Stimulated activated CD8-positive, alpha-beta memory T cell treated with anti-CD3 and anti-CD28 coated beads, Interleukin-12 subunit alpha, Interleukin-12 subunit beta, amount 100 ng/mL, for 24 hours (primary cell): ENCODE measurements around the gene PWWP2B.

Experiments used
- DNase-seq: peaks from one replicate; pipeline ENCODE4 v3.0.0-alpha.2; 2020; ENCODE audit errors: extremely low read depth

The PWWP2B gene

DNA sequence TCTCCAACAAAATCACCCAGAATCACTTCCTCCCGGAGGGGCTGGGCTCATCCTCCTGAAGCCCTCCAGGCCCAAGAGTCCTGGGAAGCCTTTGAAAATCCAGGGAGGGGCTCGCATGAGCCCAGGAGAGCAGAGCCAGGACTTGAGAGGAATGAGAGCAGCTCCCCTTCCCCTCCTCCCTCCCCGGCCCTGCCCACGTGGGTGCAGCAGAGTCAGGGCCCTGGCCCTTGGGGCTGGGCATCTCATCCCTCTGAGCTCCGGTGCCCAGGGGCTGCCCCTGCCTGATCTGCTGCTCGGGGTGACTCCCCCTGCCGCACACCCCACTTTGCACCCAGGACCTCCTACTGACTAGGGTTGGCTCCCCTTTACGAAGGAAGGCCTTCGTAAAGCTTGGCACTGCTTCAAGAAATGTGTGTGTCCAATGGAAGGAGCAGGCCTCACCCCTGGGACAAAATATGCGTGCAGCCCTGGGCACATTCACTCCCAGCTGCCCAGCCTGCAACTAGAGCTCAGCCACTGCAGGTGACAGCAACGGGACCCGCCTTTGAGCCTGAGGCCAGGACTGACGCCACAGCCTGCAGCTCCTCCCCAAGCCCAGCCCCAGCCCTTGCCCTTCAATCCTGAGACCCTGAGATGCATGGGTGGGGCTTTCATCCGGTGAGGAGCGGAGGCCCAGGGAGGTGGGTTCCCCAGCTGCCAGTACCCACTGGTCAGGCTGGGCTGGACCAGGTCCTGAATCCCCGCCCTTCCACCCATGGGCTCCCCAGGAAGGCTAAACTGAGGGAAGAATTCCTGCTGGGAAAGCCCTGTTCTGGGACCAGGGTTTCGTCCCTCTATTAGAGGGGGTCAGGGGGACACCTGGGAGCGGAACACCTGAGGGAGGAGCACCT, 21.8 kb downstream of the PWWP2B start:
- DNase-seq: no peak

DNA sequence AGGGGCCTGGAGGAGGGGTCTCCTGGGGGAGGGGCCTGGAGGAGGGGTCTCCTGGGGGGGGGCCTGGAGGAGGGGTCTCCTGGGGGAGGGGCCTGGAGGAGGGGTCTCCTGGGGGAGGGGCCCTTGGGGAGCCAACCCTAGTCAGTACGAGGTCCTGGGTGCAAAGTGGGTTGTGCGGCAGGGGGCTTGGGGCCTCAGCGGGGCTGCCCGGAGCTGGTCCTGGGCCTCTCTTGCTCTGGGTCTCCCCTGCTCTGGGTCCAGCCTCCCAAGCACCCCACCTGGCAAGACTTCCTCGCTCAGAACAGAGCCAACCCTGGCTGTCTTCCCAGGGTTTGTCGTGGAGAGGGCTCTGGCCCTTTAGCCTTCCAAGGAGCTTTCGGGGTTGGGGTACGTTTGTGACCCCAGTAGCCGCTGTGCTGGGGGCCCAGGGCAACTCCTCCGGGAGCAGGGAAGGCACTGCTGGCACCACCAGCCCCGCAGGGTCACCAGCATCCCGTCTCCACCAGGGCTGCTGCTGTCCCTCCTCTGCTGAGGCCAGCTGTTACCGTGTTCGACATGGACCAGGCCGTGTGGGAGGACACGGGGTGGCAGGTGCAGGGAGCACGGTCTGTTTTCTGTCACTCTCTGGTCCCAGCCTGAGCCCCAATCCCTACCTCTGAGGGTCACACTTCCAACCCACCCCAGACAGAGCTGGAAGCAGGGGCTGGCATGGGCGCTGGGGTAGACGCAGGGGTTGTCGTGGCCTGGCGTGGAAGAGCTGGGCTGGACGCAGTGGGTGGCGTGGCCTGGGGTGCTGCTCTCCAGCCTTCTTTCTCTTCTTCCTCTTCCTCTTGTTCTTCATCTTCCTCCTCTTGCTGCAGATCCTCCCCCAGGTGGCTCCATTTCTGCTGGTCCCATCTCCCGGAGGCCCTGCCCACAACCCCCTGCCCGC, 22.8 kb downstream of the PWWP2B start:
- DNase-seq: no peak

DNA sequence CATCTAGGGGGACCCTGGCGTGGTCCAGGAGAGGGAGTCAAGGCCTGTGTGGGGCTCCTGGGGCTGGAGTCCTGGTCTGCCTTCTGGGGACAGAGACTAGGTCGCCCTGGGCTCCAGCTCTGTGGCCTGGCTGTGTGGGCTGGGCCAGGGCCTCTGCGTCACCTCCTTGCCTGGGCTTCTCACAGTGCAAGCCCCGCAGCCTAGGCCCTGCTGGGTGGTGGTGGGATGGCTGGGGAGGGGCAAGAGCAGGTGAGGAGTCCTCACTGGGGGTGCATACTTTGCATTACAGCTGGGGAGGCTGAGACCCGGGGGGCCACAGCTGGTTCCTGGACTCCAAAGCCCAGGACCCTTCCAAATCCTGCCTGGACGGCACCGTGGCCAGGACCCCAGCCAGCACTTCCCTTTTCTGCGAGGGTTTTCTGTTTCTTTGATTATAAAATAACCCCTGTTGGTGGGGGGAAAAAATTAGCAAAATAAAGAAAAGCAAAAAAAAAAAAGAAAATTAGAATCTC, 23.5 kb downstream of the PWWP2B start:
- no peak for DNase-seq

DNA sequence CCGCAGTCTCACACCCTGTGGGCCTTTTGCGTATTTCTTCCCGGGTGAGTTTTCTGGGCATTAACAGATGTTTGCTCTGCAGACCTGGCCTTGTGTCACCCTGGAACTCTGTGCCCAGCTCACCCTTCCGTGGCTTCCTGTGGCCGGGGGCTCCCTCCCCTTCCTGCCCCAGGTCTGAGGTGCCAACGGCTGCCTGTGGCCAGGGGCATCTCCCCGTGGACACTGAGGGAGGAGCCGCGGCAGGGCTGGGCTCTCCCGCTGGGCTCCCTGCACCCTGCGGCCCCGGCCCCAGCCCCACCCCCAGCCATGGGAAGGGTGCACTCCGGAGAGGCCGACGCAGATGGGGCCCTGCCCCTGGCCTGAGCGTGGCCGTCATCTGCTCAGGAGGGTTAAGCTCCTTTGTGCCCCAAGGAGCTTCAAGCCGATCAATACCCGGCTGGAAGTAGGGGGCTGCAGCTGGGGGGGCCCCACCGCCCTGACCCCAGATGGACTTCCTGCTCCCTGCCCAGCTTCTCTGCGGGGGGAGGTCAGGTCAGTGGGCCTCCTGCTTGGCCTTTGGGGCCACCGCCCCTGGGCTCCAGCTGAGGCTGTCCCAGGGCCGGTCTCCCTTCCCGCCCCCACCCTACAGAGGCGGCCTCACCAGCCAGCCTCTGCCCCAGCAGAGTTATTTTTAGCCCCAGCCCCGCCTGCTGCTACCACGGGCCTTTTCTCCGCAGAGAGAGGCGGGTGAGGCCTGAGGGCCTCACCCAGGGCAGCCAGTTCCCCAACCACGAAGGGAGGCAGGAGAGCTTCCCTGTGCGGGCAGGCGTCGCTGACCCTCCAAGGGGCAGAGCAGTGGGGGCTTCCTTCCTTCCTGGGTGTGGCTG, 24.2 kb downstream of the PWWP2B start:
- no peak for DNase-seq

DNA sequence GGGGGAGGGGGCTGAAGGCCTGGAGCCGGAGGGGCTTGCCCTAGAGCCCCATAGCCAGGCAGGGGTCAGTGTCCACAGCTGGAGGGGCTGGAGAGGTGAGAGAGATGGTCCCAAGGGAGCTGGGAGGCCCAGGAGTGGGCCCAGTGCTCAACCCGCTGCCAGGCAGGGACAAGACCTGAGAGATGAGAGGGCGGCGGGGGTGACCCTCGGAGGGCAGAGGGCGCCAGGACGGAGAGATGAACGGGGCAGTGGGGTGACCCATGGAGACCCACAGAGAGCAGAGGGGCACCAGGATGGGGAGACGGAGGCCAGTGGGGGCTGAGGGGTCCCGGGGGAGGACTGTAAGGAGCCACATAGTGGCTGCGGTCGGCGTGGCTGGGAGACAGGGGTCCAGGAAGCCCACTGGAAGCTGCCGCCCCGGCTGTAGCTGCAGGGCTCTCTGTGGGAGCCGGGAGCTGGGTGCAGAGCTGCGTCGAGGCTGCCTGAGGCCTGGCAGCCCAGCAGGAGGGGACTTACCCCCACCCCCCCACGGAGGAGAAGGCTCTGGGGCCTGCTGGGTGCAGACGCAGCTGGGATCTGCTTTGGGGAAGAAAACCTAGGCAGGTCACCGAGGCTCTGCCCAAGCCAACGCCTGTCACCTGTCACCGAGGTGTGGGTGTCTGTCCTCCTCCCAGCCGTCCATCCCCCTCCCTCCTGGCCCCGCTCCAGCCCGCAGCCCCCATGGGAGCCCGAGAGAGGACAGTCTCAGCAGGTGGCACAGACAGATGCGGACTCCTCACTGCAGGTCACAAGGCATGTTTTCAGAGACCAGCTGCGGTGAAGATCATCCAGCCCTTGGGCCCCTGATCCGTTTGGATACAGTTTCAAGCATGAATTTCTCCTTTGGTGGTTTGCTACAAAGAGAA, 25.1 kb downstream of the PWWP2B start:
- DNase-seq: no peak

DNA sequence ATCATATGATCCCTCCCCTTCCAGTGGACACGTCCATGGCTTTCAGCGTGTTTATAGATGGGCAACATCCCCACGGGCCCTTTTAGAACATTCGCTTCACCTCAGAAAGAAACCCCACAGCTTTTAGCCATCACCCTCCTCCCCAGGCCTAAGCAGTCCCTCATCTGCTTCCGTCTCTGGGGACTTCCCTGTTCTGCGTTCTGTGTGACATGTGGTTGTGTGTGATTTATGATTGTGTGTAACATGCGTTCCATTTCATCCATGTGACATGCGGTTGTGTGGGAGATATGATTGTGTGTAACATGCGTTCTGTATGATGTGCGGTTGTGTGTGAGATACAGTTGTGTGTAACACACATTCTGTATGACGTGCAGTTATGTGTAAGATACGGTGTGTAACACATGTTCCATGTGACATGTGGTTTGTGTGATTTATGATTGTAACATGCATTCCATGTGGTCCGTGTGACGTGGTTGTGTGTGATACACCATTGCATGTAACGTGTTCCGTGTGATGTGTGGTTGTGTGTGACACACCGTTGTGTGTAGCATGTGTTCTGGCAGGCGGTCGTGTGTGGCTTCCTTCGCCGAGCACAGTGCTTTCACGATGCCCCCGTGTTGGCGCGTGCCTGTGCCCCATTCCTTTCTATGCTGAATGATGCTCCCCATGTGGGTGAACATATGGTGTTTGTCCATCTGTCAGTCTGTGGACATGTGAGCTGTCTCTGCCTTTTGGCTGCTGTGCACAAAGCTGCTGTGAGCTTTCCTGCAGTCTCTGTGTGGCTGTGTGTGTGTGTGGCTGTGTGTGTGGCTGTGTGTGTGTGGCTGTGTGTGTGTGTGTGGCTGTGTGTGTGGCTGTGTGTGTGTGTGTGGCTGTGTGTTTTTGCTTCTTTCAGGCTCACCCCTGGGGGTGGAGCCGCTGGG, 26.2 kb downstream of the PWWP2B start:
- no peak for DNase-seq

DNA sequence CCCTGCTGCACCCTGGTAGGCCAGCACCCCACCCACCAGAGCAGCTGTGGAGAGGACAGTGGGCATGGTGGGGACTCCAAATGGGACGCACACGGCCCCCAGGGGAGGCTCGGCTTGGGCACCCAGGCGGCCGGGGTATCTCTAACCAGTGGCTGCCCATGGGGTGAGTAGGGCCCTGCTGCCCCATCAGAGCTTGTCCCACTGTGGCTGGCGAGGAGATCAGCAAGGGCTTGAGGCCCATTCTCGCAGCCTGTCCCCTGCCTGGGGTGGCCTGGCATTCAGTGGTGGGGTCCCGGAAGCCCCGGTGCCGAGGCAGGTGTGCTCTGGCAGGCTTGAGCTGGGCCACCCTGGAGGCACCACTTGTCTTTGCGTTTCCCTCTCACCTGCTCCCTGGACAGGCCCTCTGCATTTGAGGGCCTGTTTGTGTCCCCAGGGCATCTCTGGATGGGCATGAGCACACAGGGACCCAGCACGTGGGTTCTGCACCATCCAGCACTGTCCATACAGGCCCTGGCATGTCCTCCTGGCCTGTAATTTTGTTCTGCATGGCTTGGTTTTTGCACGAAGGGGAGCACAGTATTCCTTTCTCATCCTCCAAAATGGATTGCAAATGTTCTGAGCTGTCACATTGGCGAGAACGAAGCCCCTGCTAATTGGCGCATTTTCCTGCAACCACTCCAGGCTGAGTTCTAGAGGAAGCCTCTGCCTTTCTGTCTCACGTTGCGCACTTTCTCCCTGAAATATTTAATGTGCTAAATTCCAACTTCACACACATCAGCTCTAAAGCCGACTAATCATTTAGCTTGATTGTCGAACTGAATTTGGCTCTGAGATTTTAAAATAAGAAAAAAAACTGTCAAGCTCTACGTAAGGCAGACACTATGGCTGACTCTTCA, 27.2 kb downstream of the PWWP2B start:
- DNase-seq: no peak

DNA sequence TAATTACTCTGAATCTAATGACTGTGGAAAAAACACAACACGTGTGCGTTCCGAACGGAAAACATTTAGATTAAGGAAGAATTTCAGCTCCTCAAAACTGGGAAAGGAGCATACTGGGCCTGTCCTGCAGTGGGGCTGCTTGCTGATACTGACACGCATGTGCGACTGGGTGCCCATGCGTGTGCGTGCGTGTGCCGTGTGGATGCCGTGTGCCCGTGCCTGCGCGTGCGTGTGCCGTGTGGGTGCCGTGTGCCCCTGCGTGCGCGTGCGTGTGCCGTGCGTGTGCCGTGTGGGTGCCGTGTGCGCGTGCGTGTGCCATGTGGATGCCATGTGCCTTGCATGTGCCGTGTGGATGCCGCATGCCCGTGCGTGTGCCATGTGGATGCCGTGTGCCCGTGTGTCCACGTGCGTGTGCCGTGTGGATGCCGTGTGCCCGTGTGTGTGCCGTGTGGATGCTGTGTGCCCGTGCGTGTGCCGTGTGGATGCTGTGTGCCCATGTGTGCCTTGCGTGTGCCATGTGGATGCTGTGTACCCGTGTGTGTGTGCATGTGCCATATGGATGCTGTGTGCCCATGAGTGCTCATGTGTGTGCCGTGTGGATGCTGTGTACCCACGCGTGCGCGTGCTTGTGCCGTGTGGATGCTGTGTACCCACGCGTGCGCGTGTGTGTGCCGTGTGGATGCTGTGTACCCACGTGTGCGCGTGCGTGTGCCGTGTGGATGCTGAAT, 28.2 kb downstream of the PWWP2B start:
- no peak for DNase-seq

DNA sequence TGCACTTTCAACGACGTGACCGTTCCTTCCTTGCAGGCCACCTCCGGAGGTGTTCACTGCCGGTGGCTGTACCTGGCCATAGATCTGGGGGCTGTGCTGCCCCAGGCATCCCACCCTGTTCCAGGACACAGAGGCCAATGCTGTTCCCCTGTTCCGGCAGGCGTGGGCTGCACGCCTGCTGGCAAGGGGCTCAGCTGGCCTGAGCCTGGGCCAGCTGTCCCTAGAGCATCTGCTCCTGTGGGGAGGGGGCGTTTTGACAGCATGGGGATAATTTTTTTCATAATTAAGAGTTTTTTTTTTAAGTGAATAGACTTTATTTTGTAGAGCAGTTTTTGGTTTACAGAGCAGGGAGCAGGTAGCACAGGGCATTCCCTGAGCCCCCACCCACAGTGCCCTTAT, 28.8 kb downstream of the PWWP2B start:
- no peak for DNase-seq

DNA sequence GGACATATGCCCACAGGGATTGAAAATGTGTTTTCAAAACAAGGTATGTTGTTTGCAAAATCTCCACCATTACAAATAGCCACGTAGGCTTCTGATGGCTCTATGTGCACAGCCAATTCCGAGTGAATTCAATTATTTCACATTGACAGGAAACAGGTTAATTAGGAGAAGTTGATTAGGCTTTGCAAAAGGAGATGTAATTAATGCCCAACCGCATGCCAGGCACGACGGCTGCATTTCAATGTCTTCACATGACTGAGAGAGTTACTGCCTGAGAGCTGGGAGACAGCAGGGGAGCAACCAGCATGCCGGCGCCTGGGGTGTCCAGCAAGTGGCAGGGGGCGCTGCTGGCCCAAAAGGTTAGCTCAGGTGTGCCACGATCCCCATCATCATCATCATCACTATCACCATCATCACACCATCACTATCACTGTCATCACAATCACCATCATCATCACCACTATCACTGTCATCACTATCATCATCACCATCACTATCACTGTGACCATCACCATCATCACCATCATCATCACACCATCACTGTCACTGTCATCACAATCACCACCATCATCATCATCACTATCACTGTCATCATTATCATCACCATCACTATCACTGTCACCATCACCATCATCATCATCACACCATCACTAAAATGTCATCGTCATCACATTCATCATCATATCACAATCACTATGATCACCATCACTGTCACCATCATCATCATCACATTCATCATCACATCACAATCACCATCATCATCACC, 30.2 kb downstream of the PWWP2B start:
- no peak for DNase-seq

DNA sequence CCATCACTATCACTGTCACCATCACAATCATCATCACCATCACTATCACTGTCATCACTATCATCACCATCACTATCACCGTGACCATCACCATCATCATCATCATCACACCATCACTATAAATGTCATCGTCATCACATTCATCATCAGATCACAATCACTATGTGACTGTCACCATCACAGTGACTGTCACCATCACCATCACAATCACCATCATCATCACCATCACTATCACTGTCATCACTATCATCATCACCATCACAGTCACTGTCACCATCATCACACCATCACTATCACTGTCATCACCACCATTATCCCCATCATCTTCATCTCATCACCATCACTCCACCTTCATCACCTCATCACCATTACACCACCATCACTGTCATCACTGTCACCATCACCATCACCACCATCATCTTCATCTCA, 31.0 kb downstream of the PWWP2B start:
- DNase-seq: no peak

DNA sequence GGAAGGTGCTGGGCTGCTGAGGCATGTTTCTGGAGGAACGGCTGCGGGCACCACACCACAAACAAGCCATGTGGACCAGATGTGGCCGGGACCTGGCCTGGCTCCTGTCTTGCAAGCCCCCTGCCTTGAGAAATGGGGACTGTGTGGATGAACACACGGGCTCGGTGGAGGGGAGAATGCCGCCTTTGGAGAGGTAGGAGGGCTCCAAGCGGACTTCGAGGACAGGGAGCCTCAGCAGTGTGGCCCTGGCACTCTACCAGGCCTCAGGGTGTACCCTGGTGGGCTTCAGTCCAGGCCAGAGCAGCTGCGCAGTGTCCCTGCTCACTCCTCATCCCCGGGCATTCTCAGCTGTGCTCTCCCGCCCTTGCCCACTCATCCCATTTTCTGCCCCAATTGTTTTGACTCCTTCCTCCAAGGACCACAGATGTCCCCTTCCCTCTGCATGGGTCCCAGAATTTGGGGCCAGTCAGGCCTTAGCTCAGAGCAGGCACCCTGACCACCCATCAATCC, 31.5 kb downstream of the PWWP2B start:
- DNase-seq: no peak

DNA sequence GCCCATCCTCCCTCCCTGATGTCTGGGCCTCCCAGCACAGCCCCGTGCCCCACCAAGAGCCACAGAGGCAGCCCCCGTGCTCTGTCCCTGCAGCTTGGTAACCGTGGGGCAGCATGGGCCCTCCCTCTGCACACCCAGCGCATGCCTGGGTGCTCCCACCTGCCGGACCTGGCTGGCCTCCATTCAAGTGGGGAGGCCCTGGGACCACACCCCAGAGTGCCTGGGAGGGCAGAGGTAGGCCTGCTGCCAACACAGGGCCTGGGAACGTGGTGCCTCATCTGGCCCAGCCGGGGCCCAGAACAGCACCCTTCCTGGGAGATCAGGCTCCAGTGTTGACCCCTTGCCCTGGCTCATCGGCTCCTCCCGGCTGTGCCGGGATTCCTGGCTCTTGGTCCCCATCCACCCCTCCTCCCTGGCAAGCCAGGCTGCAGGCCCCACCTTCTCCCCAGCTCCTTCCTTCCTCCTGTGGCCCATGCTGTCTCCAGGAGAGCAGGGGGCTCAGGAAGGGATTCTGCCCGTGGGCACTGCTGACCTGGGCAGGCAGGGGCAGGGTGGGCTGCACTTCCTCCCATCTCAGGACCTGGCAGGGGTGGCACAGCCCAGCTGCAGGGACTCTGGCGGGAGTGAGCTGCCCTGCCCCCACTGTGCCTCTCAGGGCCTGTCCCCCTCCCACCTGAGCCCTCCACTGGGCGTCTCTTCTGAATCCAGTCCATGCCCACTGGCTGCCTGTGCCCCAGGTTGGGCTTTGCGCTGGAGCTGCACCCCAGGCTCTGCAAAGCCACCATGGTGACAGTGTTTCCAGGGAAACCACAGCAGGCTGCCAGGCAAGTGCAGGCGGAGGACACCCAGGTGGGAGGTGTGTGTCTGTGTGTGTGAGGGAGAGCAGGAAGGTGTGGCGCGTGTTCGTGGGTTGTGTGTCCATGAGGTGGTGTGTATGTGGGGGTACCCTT, 32.6 kb downstream of the PWWP2B start:
- DNase-seq: no peak

DNA sequence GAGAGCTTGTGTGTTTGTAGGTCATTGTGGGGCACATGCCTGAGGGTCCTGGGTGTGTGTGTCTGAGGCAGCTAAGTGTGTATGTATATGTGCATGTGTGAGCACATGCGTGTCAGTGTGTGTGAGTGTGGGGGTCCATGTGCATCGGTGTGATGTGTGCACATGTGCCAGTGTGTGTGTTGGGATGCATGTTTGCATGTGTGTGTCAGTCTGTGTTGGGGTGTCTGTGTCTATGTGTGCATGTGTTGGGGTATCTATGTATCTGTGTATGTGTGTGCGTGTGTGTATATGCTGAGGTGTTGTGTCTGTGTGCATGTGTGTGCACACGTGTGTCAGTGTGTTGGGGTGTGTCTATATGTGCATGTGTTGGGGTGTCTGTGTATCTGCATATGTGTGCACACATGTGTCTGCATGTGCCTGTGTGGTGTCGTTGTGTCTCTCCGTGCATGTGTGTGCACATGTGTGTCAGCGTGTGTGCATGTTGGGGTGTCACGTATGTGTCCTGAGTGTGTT, 33.3 kb downstream of the PWWP2B start:
- no peak for DNase-seq

DNA sequence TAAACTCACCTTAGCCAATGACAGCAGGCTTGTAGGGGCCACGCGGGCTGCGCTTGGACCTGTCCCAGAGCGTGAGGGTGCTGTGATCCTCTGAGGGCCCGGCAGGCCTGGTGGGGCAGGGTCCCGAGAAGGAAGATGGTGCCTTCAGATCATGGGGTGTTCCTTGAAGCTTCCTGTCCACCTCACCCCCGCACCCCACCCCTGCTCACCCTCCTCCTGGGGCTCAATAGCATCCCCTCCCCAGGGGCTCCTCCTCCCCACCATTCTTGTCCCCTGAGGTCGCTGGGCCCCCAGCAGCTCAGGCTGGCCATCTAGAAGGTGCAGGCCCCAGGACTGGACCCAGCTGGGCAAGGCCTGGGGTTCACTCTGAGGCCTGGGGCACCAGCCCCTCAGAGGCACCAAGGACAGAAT, 33.9 kb downstream of the PWWP2B start:
- DNase-seq: no peak
